ENCODE data around the gene ENDOV.
A peak's percentile ranks its signal among the peaks of the same experiment; 100 is the strongest.

ENDOV gene

GRCh38 chr17:80416260-80416939 lies 1.4 kb downstream of the ENDOV start:
- DNase-seq, result no peak

GRCh38 chr17:80416940-80417293 lies 1.9 kb downstream of the ENDOV start:
- DNase-seq, result no peak

GRCh38 chr17:80418589-80418988 lies 3.6 kb downstream of the ENDOV start:
- DNase-seq, result no peak

GRCh38 chr17:80419255-80419654 lies 4.3 kb downstream of the ENDOV start:
- DNase-seq, result no peak

- no peak for DNase-seq
These were observed 6.6 kb downstream of the ENDOV start for GRCh38 chr17:80421381-80422090.

- no peak for DNase-seq
These were observed 7.3 kb downstream of the ENDOV start for GRCh38 chr17:80422276-80422675.

- DNase-seq, result no peak
These were observed 8.0 kb downstream of the ENDOV start for GRCh38 chr17:80422981-80423380.

GRCh38 chr17:80423536-80424225 lies 8.7 kb downstream of the ENDOV start:
- no peak for DNase-seq

- DNase-seq, result no peak
These were observed 9.3 kb downstream of the ENDOV start for GRCh38 chr17:80424261-80424660.

- no peak for DNase-seq
These were observed 10.2 kb downstream of the ENDOV start for GRCh38 chr17:80424878-80425765.

- no peak for DNase-seq
These were observed 11.0 kb downstream of the ENDOV start for GRCh38 chr17:80425835-80426426.

GRCh38 chr17:80426671-80427326 lies 11.8 kb downstream of the ENDOV start:
- peak; percentile 87 for DNase-seq

- no peak for DNase-seq
These were observed 12.7 kb downstream of the ENDOV start for GRCh38 chr17:80427366-80428282.

- no peak for DNase-seq
These were observed 13.4 kb downstream of the ENDOV start for GRCh38 chr17:80428363-80428762.

GRCh38 chr17:80428796-80429195 lies 13.8 kb downstream of the ENDOV start:
- DNase-seq, result no peak

GRCh38 chr17:80429356-80430275 lies 14.6 kb downstream of the ENDOV start:
- no peak for DNase-seq

- DNase-seq, result no peak
These were observed 15.7 kb downstream of the ENDOV start for GRCh38 chr17:80430446-80431245.

- no peak for DNase-seq
These were observed 16.6 kb downstream of the ENDOV start for GRCh38 chr17:80431246-80432195.

All from T-helper 9 cell (primary cell).